ENCODE data around the gene ATPAF1. TPM values are rescaled to one million over a fixed set of nuclear protein-coding genes. Genes with fewer than 3 reads are reported as not detected.

Gene ATPAF1
- total RNA-seq, 1 experiment from 2014 or later: 87.0 TPM

GRCh38 chr1:46638921-46639320 is 29.2 kb downstream of the ATPAF1 start:
- no peaks in the 10 kb centered on the region for H3K27me3 ChIP-seq
- peaks cover 33% of the 10 kb centered on the region for H3K36me3 ChIP-seq
- H3K9me3 ChIP-seq: no peaks in the 10 kb centered on the region
- H3K4me3 ChIP-seq: no peak overlapping the region
- DNase-seq: no peak

DNA sequence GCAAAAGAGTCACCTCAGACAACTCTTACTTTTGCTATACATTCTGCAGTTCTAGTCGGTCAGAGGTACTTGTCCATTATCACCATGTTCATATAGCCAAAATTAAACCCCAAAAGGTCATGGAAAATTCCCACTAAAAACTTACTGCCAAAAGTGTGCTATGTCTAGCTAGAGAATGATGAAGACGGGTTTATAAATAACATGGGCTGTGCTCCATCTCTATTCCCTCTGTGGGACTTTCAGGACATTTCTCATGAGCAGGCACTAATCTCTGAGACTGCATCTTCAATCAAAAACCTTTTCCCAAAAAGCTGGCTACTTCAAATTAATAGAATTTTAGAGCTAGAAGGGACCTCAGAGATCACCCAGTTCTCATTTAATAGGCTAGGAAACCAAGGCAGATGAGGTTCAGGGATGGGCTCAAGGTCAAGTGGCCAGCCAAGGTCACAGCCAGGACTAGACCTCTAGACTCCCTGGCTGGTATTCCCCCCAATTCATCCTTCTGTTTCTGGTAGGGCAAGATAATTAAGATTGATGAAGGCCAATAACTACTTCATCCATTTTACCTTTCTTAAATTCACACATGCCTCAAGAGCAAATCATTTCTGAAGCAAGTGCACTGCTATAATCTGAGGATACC is 30.6 kb downstream of the ATPAF1 start:
- Histone ChIP-seq H3K27me3 (no peaks in the 10 kb centered on the region), H3K36me3 (peaks cover 33% of the 10 kb centered on the region), H3K9me3 (no peaks in the 10 kb centered on the region), H3K4me3 (no peak overlapping the region)
- no peak for DNase-seq

DNA sequence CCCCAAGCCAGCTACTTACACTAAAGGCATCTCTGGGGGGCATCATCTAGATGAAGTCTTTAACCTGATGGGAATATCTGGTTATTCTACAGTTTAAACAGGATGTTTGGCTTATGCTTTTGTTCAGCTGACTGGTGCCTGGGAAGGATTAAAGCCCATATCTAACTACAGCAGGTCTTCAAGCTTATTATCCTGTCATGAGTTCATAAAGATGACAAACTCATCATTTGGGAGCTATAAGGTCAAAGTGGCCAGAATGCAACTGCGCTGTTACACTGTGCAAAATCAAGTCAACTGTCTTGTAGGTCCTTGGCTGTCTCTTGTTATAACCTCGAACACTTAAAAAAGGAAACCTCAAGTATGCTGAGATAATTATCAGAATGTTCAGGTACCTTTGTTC is 33.0 kb downstream of the ATPAF1 start:
- H3K36me3 ChIP-seq: peaks cover 25% of the 10 kb centered on the region
- H3K4me3 ChIP-seq: no peak overlapping the region
- no peaks in the 10 kb centered on the region for H3K27me3 ChIP-seq
- no peaks in the 10 kb centered on the region for H3K9me3 ChIP-seq
- DNase-seq: no peak

GRCh38 chr1:46630719-46631118 is 37.4 kb downstream of the ATPAF1 start:
- no peak for DNase-seq
- Histone ChIP-seq H3K36me3 (peaks cover 24% of the 10 kb centered on the region), H3K27me3 (no peaks in the 10 kb centered on the region), H3K4me3 (no peak overlapping the region), H3K9me3 (no peaks in the 10 kb centered on the region)

DNA sequence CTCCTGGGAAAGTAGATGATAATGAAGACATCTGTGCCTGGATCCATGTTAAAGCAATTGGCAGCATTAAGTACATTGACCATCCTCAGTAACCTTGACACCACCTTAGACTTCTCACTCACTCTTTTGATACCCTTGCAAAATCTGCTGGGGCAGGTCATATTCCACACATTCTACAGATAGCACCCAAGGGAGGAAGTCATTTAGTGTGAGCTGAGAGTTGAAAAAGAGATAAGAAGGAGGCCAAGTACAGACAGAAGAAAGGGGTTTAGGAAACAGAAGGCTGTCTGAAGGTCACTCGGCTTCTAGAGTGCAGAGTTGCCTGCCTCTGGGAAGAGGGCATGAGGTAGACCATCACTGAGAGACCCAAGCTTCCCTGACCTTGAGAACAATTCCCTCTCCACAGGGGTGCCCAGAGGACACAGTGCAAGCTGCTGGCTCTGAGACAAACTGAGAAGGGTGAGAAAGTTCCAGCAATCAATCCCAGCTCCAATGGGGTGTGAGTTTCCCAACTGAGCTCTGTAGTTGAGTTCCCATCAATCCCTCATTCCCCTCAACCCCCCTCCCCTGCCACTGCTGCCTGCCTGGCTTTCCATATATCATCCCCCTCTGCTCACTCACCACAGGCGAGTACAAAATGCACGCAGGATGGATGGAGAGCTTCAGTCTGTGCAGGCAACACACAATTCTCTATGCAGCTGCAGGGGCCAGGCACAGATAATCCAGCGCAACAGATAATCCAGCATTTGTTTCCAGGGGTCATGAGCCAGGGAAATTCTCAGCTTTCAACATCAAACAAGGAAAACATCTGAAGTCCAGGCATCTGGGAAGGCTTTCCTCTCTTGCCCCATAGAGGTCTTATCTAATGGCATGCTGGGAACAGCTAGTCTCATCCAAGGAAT is 44.2 kb downstream of the ATPAF1 start:
- no peak for DNase-seq
- Histone ChIP-seq H3K4me3 (no peak overlapping the region), H3K27me3 (no peaks in the 10 kb centered on the region), H3K36me3 (no peaks in the 10 kb centered on the region), H3K9me3 (no peaks in the 10 kb centered on the region)

DNA sequence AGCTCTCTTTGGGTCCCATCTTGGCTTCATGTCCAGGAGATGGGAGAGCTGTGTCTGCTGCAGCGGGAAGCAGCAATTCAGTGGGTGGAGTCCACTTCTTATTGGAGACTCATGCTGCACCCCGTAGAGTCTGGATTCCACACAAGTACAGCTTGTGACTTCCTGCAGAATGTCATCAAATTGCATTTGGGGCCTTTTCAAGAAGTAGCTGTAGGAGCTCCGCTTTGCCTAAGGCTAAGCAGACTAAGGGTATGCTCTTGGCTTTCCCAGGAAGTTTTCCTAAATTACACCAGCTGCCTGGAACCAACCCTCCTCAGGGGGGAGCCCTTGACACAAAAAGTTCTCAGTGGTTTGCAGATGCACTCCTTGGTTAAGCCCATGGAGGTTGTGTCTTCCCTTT is 45.8 kb downstream of the ATPAF1 start:
- H3K9me3 ChIP-seq: no peaks in the 10 kb centered on the region
- no peak overlapping the region for H3K4me3 ChIP-seq
- no peak for DNase-seq
- no peaks in the 10 kb centered on the region for H3K36me3 ChIP-seq
- no peaks in the 10 kb centered on the region for H3K27me3 ChIP-seq

- H3K27me3 ChIP-seq: no peaks in the 10 kb centered on the region
- no peak overlapping the region for H3K4me3 ChIP-seq
- DNase-seq: no peak
- no peaks in the 10 kb centered on the region for H3K9me3 ChIP-seq
- no peaks in the 10 kb centered on the region for H3K36me3 ChIP-seq
Measured at GRCh38 chr1:46621930-46622329, 46.2 kb downstream of the ATPAF1 start.

DNA sequence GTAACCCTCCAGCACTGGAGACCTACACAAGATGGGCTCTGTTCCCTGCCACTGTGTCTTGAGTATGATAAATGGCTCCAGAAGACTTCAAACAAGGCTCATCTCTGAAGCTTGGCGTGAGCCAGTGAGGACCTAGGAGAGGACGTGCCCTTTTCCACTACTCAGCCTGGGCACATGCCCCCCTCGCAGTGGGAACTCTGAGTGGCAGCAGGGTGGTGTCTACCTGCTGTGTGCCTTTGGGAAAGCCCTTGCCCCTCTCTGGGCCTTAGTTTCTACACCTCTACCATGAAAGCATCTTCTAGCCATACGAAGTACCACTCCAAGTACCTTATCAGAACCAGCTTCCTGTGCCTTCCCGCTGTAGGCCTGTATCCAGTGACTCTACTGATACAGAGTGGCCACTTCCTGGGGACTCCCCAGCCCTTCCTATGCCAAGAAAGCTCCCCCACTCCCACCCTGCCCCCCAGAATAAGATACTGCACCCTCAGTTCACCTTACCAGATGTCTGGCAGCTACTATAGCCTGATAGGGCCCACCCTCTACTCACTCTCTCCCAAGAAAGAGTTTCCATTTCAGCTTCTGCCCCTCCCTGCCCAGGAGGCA is 48.4 kb downstream of the ATPAF1 start:
- Histone ChIP-seq H3K4me3 (no peak overlapping the region), H3K27me3 (no peaks in the 10 kb centered on the region), H3K36me3 (no peaks in the 10 kb centered on the region), H3K9me3 (no peaks in the 10 kb centered on the region)
- DNase-seq: no peak

DNA sequence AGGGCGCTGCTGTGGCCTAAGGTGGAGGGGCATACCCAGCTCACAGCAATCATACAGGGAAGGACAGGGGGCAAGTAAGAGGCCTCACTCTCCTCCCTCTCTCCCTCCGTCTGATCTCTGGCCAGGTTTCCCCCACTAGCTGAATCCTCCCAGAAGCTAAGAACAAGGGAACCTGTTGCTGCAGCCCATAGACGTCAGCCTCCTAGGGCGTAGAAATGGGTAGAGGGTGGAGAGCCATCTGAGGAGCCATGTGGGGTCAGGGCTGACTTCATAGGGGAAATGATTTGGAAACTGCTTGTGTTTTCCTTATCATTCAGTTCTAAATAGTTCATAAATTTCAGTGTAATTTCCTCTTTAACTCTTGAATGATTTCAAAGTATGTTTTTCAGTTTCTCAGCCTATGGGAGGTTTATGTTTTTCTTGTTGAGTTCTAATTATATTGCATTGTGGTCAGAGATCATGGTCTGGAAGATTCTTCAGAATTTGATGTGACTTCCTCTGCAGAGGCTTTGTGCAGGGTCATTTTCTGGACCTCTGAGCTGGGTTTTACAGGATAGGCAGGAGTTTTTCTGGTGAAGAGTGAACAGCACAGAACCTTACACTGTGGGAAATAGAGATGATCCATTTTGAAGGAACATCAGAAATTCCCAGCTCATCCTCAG is 49.3 kb downstream of the ATPAF1 start:
- no peaks in the 10 kb centered on the region for H3K27me3 ChIP-seq
- no peak overlapping the region for H3K4me3 ChIP-seq
- DNase-seq: no peak
- H3K9me3 ChIP-seq: no peaks in the 10 kb centered on the region
- no peaks in the 10 kb centered on the region for H3K36me3 ChIP-seq

DNA sequence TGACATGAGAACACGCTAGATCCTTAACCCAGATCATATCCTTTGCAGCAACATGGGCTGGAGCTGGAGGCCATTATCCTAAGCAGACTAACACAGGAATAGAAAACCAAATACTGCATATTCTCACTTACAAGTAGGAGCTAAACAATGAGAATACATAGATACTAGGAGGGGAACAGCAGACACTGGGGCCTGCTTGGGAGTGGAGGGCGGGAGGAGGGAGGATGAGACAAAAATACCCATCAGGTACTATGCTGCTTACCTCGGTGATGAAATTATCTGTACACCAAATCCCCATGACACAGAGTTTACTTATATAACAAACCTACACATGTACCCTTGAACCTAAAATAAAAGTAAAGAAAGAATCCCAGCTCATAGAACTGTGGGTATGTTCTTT is 50.3 kb downstream of the ATPAF1 start:
- no peak overlapping the region for H3K4me3 ChIP-seq
- no peaks in the 10 kb centered on the region for H3K9me3 ChIP-seq
- no peaks in the 10 kb centered on the region for H3K36me3 ChIP-seq
- DNase-seq: no peak
- H3K27me3 ChIP-seq: no peaks in the 10 kb centered on the region

DNA sequence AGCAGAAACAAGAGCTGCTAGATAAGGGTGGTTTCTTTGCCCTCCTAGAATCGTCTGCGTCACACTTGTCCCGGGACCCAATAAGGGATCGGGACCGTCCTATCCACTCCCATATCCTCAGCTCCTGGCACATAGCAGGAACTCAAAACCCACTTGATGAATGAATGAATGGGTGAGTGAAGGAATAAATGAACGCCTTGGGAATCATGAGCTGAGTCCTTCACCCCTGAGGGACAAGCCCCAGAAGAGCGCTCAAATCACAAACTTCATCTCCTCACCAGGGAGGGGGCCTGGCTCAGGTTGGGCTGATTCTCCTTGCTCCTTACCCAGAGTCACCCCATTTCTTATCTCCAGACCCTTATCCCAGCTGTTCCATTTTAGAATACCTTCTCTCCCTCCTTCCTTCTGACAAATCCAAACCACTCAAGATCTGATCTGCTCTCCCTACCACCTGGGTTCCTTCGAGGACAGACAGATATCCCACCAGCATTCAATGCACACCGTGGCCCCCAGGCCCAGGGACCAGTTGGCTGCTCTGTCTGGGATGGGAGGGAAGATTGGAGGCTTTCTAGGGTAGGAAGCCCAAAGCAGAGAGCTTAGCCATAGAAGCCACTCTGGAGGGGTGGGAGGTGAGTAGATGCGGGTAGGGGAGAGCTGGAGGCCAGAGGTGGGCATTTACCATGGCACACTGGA is 50.9 kb downstream of the ATPAF1 start:
- H3K9me3 ChIP-seq: no peaks in the 10 kb centered on the region
- H3K36me3 ChIP-seq: no peaks in the 10 kb centered on the region
- H3K27me3 ChIP-seq: no peaks in the 10 kb centered on the region
- no peak for DNase-seq
- peak overlapping the region; percentile 76 for H3K4me3 ChIP-seq

- H3K4me3 ChIP-seq: peak within 1 kb of the TSS; percentile 76
- no peaks in the 10 kb centered on the region for H3K9me3 ChIP-seq
- peak; percentile 85 for DNase-seq
- no peaks in the 10 kb centered on the region for H3K36me3 ChIP-seq
- no peaks in the 10 kb centered on the region for H3K27me3 ChIP-seq
Measured at GRCh38 chr1:46616277-46617107, 51.7 kb downstream of the ATPAF1 start, which contains the start of gene MOB3C. Gene MOB3C (minus strand): TSS chr1:46616811. CDS start chr1:46613321, 3,490 bp downstream.

- H3K27me3 ChIP-seq: no peaks in the 10 kb centered on the region
- no peaks in the 10 kb centered on the region for H3K9me3 ChIP-seq
- no peak for DNase-seq
- H3K4me3 ChIP-seq: peak overlapping the region; percentile 76
- no peaks in the 10 kb centered on the region for H3K36me3 ChIP-seq
Measured at GRCh38 chr1:46615735-46616134, 52.4 kb downstream of the ATPAF1 start.

- no peak overlapping the region for H3K4me3 ChIP-seq
- no peaks in the 10 kb centered on the region for H3K36me3 ChIP-seq
- H3K27me3 ChIP-seq: no peaks in the 10 kb centered on the region
- DNase-seq: no peak
- no peaks in the 10 kb centered on the region for H3K9me3 ChIP-seq
Measured at GRCh38 chr1:46615088-46615487, 53.1 kb downstream of the ATPAF1 start.

GRCh38 chr1:46614604-46614984 is 53.6 kb downstream of the ATPAF1 start:
- no peak for DNase-seq
- no peak overlapping the region for H3K4me3 ChIP-seq
- no peaks in the 10 kb centered on the region for H3K27me3 ChIP-seq
- H3K36me3 ChIP-seq: no peaks in the 10 kb centered on the region
- H3K9me3 ChIP-seq: no peaks in the 10 kb centered on the region
